Psoas muscle (tissue), 8 donors: ENCODE results near the gene C20orf96. TPM values are rescaled to one million over a fixed set of nuclear protein-coding genes. Genes with fewer than 3 reads are reported as not detected.

ENCODE experiments used
- ATAC-seq, 4 donors: fragments of 200-7000 bp; cut with Tn5 transposase; one replicate each; pipeline ENCODE4 v1.9.1; 2020; ENCODE audit warnings: moderate library complexity in 3 of 4, mild to moderate bottlenecking in 2 of 4
- DNase-seq, 2 donors: peaks; one replicate each; pipeline ENCODE4 v3.0.0-alpha.2; 2020
- H3K27ac ChIP-seq: fragments of 200-600 bp; one replicate; pipeline ENCODE4 v1.8.0; 2022
- H3K27me3 ChIP-seq, 3 donors: fragments of 200-600 bp in 1 of 3; one replicate each; pipeline versions ENCODE4 v1.6.1 to v1.8.0; 2013 to 2022; ENCODE audit warnings: low read length in 2 of 3, mild to moderate bottlenecking in 2 of 3, moderate library complexity in 1 of 3; ENCODE audit not compliant: insufficient read depth in 3 of 3
- H3K36me3 ChIP-seq, 2 donors: fragments of 200-600 bp in 1 of 2; one replicate each; pipeline versions ENCODE4 v1.6.1 to v1.8.0; 2013 to 2022; ENCODE audit warnings: low read depth in 1 of 2, mild to moderate bottlenecking in 1 of 2, moderate library complexity in 1 of 2; ENCODE audit not compliant: insufficient read depth in 1 of 2
- H3K4me1 ChIP-seq: fragments of 200-600 bp; one replicate; pipeline ENCODE4 v1.8.0; 2022
- H3K4me3 ChIP-seq: fragments of 200-600 bp; one replicate; pipeline ENCODE4 v1.8.0; 2022; ENCODE audit warnings: mild to moderate bottlenecking
- H3K9me3 ChIP-seq: fragments of 200-600 bp; one replicate; pipeline ENCODE4 v1.8.0; 2022
- WGBS, 3 donors: extraction: QIAGEN DNeasy Blood & Tissue Kit; methylation state at CpG; one replicate each; pipeline versions ENCODE4 v1.1.6 to v1.1.7; 2013; 5-methylcytosine and 5-hydroxymethylcytosine counted together
- intact Hi-C, 2 donors: fragments of 100-400 bp; cut with DNase I; formaldehyde crosslinking; loops; one replicate each; pipeline versions ENCODE4 v1.11.0 to v1.14.2; 2022
- polyA plus RNA-seq, 3 donors: library from polyadenylated mRNA; stranded (reverse); fragments of 200-250 nt; gene quantifications; one replicate each; pipeline ENCODE4 v1.2.3, GENCODE V29; 2013
- total RNA-seq, 4 donors: library from RNA; stranded (reverse); fragmentation: NEBNext Ultra II Directional in 2 of 4; extraction: Animal tissue kit (Norgen Biotek cat#: 25700) in 2 of 4; gene quantifications; one replicate each; pipeline versions ENCODE4 v1.2.1 to v1.2.4, GENCODE V29; 2021 to 2023
- TF ChIP-seq, protein P1 (sequence below): fragments of 200-600 bp; IDR thresholded peaks from one replicate; pipeline ENCODE4 v1.8.0; 2022; ENCODE audit warnings: antibody characterized with exemption
- donor health status: healthy with polysubstance abuse.
- donor health status: DM: no; HTN: no; CAD: no; lungs with moderate emphysema.
- donor health status: Bipolar disorder and iron deficiency.
- donor health status: healthy.
- donor health status: DM: yes; HTN: yes; CAD: no.
- donor health status: DM: no; HTN: no; CAD: no.
- donor health status: DM: no; HTN: no; CAD: no.
- donor health status: DM: yes; HTN: yes; CAD: no.

C20orf96 gene
- total and polyA plus RNA-seq, 7 donors = 1.0 to 2.1 (median 1.7) TPM

DNA sequence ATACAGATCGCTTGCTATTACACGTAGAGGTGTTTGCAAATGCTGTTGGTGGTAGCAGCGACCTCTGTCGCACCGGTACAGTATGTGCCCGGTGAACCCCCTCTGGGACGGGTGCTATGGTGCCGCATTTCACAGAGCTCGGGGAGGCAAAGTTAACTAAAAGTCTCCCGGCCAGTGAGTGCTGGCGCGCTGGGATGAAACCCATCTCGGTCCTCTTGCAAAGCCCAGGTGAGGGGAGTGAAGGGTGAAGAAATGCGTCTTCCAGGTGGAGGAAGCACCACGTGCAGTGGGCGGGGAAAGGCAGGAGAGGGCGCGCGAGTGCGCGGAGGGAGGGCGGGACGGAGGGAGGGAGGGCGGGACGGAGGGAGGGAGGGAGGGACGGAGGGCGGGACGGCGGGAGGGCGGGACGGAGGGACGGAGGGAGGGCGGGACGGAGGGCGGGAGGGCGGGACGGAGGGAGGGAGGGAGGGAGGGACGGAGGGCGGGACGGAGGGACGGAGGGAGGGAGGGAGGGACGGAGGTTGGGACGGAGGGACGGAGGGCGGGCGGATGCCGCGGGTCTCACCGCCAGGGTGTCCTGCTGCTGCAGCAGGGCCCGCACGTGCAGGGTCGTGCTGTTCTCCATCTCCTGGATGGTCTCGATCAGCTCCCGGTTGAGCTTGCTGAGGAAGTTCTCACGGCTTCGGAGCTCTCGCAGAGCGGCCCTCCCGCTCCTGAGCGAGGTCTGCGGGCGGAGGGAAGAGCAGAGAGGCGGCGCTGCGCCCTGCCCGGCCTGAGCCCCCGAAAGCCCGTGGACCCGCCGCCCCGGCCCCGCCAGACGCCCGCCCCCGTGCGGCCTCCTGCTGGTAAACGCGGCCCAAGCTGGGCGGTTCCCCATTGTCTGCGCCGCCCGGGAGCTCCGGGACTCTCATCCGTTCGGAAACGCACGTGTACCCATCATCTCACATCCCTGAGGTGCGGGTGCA is 11.7 kb downstream of the C20orf96 start:
- 59 to 72% (median 70%) methylated on average over 54 to 87 of the region's 88 CpGs for WGBS, 3 donors
- H3K9me3 ChIP-seq = no peaks in the 10 kb centered on the region
- H3K4me1 ChIP-seq = no peaks in the 10 kb centered on the region
- H3K27me3 ChIP-seq = no peaks in the 10 kb centered on the region
- TF ChIP-seq, protein P1, sequence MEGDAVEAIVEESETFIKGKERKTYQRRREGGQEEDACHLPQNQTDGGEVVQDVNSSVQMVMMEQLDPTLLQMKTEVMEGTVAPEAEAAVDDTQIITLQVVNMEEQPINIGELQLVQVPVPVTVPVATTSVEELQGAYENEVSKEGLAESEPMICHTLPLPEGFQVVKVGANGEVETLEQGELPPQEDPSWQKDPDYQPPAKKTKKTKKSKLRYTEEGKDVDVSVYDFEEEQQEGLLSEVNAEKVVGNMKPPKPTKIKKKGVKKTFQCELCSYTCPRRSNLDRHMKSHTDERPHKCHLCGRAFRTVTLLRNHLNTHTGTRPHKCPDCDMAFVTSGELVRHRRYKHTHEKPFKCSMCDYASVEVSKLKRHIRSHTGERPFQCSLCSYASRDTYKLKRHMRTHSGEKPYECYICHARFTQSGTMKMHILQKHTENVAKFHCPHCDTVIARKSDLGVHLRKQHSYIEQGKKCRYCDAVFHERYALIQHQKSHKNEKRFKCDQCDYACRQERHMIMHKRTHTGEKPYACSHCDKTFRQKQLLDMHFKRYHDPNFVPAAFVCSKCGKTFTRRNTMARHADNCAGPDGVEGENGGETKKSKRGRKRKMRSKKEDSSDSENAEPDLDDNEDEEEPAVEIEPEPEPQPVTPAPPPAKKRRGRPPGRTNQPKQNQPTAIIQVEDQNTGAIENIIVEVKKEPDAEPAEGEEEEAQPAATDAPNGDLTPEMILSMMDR = no peak
- H3K36me3 ChIP-seq = peaks cover 0 to 18% of the 10 kb centered on the region in 2 donors
- intact Hi-C loops = loop anchor here in 1 of 2 donors (10.0 kb wide), 1 partner anchor 56 kb away; no protein-coding TSS in a partner anchor
- H3K27ac ChIP-seq = no peak overlapping the region
- peak in 1 of 4 donors; percentile 54 for ATAC-seq
- H3K4me3 ChIP-seq = peak overlapping the region; percentile 38
- DNase-seq = peak in 1 of 2 donors; percentile 63

DNA sequence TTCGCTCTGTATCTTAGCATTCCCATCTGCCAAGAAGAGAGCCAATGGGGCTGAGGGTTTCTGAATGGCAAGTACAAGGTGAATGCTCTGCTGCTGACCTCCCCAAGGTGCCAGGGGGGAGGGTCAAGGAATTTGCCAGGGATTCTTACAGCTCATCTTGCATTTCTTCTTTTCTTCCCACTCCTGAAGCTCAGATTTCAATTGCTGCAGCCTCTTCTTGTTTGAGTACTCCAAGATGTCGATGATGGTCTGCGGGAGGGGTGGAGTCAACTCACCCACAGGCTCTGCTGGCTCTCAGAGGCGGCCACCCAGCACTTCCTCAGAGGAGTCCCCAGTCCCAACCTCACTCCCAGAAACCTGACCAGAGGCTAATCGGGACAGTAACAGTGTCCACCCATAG is 12.4 kb downstream of the C20orf96 start:
- Histone ChIP-seq H3K27ac (no peak overlapping the region), H3K4me1 (no peaks in the 10 kb centered on the region), H3K4me3 (no peak overlapping the region), H3K27me3 (no peaks in the 10 kb centered on the region), H3K36me3 (peaks cover 0 to 18% of the 10 kb centered on the region in 2 donors), H3K9me3 (no peaks in the 10 kb centered on the region)
- TF ChIP-seq, protein P1 = no peak
- DNase-seq (no peak), ATAC-seq (no peak)
- intact Hi-C loops = loop anchor here in 1 of 2 donors (10.0 kb wide), 1 partner anchor 57 kb away; no protein-coding TSS in a partner anchor
- WGBS, 3 donors = 77 to 86% (median 83%) methylated on average over 5 of the region's 5 CpGs

DNA sequence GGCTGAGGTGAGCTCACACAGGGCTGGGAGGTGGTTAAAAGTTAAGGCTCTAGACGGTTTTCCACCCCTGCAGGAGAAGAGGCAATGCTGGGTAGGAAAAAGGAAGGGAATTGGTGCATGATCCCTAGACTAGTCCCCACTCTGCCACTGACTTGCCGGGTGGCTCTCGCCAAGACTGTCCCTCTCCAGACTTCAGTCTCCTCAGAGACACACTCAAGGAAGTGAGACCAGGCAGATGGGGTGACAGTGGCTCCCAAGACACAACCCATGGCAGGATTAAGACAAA is 13.1 kb downstream of the C20orf96 start:
- ATAC-seq = no peak
- DNase-seq = no peak
- H3K4me1 ChIP-seq = no peaks in the 10 kb centered on the region
- TF ChIP-seq, protein P1 = no peak
- 25 to 54% (median 45%) methylated on average over 2 to 3 of the region's 3 CpGs for WGBS, 3 donors
- intact Hi-C loops = loop anchor here in 1 of 2 donors (10.0 kb wide), 1 partner anchor 57 kb away; no protein-coding TSS in a partner anchor
- H3K27ac ChIP-seq = no peak overlapping the region
- no peak overlapping the region for H3K4me3 ChIP-seq
- peaks cover 0 to 18% of the 10 kb centered on the region in 2 donors for H3K36me3 ChIP-seq
- H3K27me3 ChIP-seq = no peaks in the 10 kb centered on the region
- no peaks in the 10 kb centered on the region for H3K9me3 ChIP-seq

DNA sequence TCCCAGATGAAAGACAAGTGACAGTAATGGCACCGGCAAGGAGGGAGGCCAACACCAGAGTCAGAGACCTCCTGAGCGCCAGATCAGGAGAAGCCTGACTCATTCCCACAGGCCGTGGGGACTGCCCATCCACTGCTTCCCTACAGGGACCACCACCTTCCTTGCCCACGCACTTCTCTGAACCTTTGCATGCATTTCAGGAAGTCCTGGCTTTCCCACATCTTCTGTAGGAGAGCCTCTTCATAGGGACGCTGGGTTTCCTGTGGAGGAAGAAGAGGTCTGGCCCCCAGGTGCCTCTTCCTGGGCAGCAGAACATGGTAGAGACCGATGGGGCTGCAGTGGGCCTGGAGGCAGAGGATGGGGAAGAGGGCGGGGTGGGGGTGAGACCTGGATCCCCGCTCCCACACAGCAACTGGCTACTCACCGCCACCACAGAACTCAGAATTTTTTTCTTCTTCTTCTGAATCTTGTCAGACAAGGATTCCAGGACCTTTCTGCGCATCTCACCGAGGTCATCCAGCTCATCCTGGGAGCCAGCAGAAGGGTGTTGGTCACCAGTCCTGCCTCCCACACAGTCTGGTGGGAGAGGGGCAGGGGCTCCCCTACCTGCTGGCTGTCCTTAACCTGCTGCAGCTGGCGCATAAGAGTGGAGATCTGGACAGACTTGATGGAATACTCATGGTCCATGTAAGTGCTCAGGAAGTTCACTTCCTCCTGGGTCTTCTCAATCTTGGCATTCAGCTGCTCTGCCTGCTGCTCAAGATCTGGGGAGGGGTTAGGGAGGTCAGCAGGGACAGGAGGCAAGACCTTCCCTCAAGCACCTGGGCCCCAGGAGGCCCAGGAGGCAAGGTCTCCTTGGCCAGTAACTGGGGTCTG is 13.7 kb downstream of the C20orf96 start:
- ATAC-seq (no peak), DNase-seq (no peak)
- 92 to 95% (median 95%) methylated on average over 12 of the region's 12 CpGs for WGBS, 3 donors
- H3K4me3 ChIP-seq = no peak overlapping the region
- H3K27ac ChIP-seq = no peak overlapping the region
- peaks cover 0 to 13% of the 10 kb centered on the region in 2 donors for H3K36me3 ChIP-seq
- H3K9me3 ChIP-seq = no peaks in the 10 kb centered on the region
- TF ChIP-seq, protein P1 = no peak
- H3K27me3 ChIP-seq = no peaks in the 10 kb centered on the region
- intact Hi-C loops = loop anchor here in 1 of 2 donors (10.0 kb wide), 1 partner anchor 58 kb away; no protein-coding TSS in a partner anchor
- H3K4me1 ChIP-seq = no peaks in the 10 kb centered on the region
